ENCODE data around the gene IST1.

The IST1 gene

DNA sequence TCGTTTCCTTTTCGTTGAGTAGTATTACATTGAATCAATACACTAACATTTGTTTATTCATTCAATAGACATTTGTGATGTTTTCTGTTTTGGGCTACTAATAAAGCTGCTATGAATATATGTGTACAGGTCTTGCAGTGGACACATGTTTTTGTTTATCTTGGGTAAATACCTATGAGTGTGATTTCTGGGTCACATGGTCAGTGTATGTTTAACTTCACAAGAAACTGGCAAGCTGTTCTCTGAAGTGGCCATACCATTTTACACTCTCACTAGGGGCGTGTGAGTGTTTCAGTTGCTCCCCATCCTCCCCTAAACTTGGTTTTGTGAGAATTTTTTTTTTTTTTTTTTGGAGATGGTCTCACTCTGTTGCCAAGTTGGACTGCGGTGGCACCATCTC lies 69.9 kb downstream of the IST1 start:
- no peak for DNase-seq

- no peak for DNase-seq
Observed at GRCh38 chr16:71966932-71967331, 71.6 kb downstream of the IST1 start.

GRCh38 chr16:71969353-71969752 lies 74.0 kb downstream of the IST1 start:
- DNase-seq, result no peak

GRCh38 chr16:71971571-71971970 lies 76.2 kb downstream of the IST1 start:
- no peak for DNase-seq

DNA sequence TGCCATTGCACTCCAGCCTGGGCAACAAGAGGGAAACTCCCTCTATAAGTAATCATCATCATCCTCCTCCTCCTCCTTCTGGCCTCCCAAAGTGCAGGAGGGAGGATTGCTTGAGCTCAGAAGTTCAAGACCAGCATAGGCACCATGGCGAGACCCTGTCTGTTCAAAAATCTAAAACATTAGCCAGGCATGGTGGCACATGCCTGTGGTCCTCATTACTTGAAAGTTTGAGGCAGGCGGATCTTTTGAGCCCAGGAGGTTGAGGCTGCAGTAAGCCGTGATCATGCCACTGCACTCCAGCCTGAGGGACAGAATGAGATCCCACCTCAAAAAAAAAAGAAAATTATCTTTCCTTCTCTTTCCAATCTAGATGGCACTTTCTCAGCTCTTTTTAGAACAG lies 77.0 kb downstream of the IST1 start:
- no peak for DNase-seq

- no peak for DNase-seq
Observed at GRCh38 chr16:71973001-71973400, 77.7 kb downstream of the IST1 start.

DNA sequence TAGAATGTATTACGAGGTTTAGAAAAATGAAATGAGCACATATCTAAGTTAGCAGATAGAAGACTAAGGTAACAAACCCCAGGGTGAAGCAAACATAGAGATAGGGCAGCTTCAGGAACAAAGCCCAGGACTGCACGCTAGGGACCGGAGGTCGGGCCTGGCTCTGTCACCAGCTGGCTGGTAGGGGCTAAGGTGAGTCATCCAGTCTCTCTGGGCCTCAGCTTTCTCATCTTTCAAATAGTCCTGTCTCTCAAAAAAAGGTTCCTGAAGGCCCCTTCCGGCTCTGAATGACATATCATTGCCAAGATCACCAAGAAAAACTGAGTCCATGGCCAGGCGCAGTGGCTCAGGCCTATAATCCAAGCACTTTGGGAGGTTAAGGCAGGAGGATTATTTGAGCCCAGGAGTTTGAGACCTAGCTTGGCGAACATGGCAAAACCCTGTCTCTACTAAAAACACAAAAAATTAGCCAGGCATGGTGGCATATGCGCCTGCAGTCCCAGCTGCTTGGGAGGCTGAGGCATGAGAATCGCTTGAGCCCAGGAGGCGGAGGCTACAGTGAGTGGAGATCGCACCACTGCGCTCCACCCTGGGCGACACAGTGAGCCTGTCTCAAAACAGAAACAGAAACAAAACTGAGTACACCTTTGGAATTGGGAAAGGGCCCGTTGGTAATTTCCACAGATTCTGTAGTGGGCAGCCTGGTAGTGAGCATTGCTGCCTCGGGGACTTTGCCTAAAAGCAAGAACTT lies 78.9 kb downstream of the IST1 start:
- no peak for DNase-seq
